ENCODE data around the gene AKAP13.

Gene AKAP13

GRCh38 chr15:85542895-85543331, 162.5 kb downstream of the AKAP13 start:
- Histone ChIP-seq H3K4me1 (no peaks in the 10 kb centered on the region), H3K27ac (no peak overlapping the region), H3K4me3 (ENCODE audit: low read depth, low read length) (no peak overlapping the region), H2AFZ (no peak overlapping the region), H3K9me3 (ENCODE audit: control insufficient read depth, low read length) (no peaks in the 10 kb centered on the region), H3K4me2 (ENCODE audit: low read length) (no peak overlapping the region), H3K79me2 (no peaks in the 10 kb centered on the region), H3K36me3 (ENCODE audit: control insufficient read depth, insufficient read depth, low read length) (no peaks in the 10 kb centered on the region), H3K27me3 (ENCODE audit: control insufficient read depth, insufficient read depth, low read length) (no peaks in the 10 kb centered on the region), H3K9ac (no peak overlapping the region)
- no peak for TF ChIP-seq CTCF (IDR thresholded peaks at IDR 0.05)

- H2AFZ ChIP-seq: no peak overlapping the region
- H3K27me3 ChIP-seq (ENCODE audit: control insufficient read depth, insufficient read depth, low read length): no peaks in the 10 kb centered on the region
- H3K36me3 ChIP-seq (ENCODE audit: control insufficient read depth, insufficient read depth, low read length): no peaks in the 10 kb centered on the region
- H3K4me3 ChIP-seq (ENCODE audit: low read depth, low read length): no peak overlapping the region
- no peaks in the 10 kb centered on the region for H3K4me1 ChIP-seq
- H3K9ac ChIP-seq: no peak overlapping the region
- no peak overlapping the region for H3K4me2 ChIP-seq (ENCODE audit: low read length)
- H3K79me2 ChIP-seq: no peaks in the 10 kb centered on the region
- TF ChIP-seq CTCF (IDR thresholded peaks at IDR 0.05): no peak
- H3K9me3 ChIP-seq (ENCODE audit: control insufficient read depth, low read length): no peaks in the 10 kb centered on the region
- no peak overlapping the region for H3K27ac ChIP-seq
These were observed 163.3 kb downstream of the AKAP13 start for GRCh38 chr15:85543741-85544155.

- H3K27ac ChIP-seq: no peak overlapping the region
- H3K79me2 ChIP-seq: no peaks in the 10 kb centered on the region
- H3K27me3 ChIP-seq (ENCODE audit: control insufficient read depth, insufficient read depth, low read length): no peaks in the 10 kb centered on the region
- no peaks in the 10 kb centered on the region for H3K36me3 ChIP-seq (ENCODE audit: control insufficient read depth, insufficient read depth, low read length)
- H3K9ac ChIP-seq: no peak overlapping the region
- no peak for TF ChIP-seq CTCF (IDR thresholded peaks at IDR 0.05)
- H3K4me3 ChIP-seq (ENCODE audit: low read depth, low read length): no peak overlapping the region
- H3K4me2 ChIP-seq (ENCODE audit: low read length): no peak overlapping the region
- no peaks in the 10 kb centered on the region for H3K4me1 ChIP-seq
- H2AFZ ChIP-seq: no peak overlapping the region
- no peaks in the 10 kb centered on the region for H3K9me3 ChIP-seq (ENCODE audit: control insufficient read depth, low read length)
These were observed 164.8 kb downstream of the AKAP13 start for GRCh38 chr15:85545185-85545584.

- Histone ChIP-seq H3K27ac (no peak overlapping the region), H3K9me3 (ENCODE audit: control insufficient read depth, low read length) (no peaks in the 10 kb centered on the region), H3K36me3 (ENCODE audit: control insufficient read depth, insufficient read depth, low read length) (no peaks in the 10 kb centered on the region), H3K4me1 (no peaks in the 10 kb centered on the region), H3K4me2 (ENCODE audit: low read length) (no peak overlapping the region), H2AFZ (no peak overlapping the region), H3K27me3 (ENCODE audit: control insufficient read depth, insufficient read depth, low read length) (no peaks in the 10 kb centered on the region), H3K4me3 (ENCODE audit: low read depth, low read length) (no peak overlapping the region), H3K79me2 (no peaks in the 10 kb centered on the region), H3K9ac (no peak overlapping the region)
- no peak for TF ChIP-seq CTCF (IDR thresholded peaks at IDR 0.05)
These were observed 165.3 kb downstream of the AKAP13 start for GRCh38 chr15:85545752-85546151.

- H3K27ac ChIP-seq: peak overlapping the region; percentile 24
- H3K27me3 ChIP-seq (ENCODE audit: control insufficient read depth, insufficient read depth, low read length): no peaks in the 10 kb centered on the region
- H3K9ac ChIP-seq: no peak overlapping the region
- no peak overlapping the region for H3K4me2 ChIP-seq (ENCODE audit: low read length)
- H3K4me3 ChIP-seq (ENCODE audit: low read depth, low read length): no peak overlapping the region
- TF ChIP-seq CTCF (IDR thresholded peaks at IDR 0.05): no peak
- H3K4me1 ChIP-seq: no peaks in the 10 kb centered on the region
- H3K36me3 ChIP-seq (ENCODE audit: control insufficient read depth, insufficient read depth, low read length): no peaks in the 10 kb centered on the region
- H3K9me3 ChIP-seq (ENCODE audit: control insufficient read depth, low read length): no peaks in the 10 kb centered on the region
- H2AFZ ChIP-seq: no peak overlapping the region
- H3K79me2 ChIP-seq: no peaks in the 10 kb centered on the region
These were observed 167.0 kb downstream of the AKAP13 start for GRCh38 chr15:85547386-85547785.

All from parathyroid adenoma (tissue), 2 donors.